Gastrocnemius medialis (tissue), 4 donors: ENCODE measurements around the gene IWS1. TPM values are rescaled to one million over a fixed set of nuclear protein-coding genes. Genes with fewer than 3 reads are reported as not detected.
A peak's percentile ranks its signal among the peaks of the same experiment; 100 is the strongest.
"Not testable (repeated sequence)": the region's sequence is repeated elsewhere in the genome, so short reads cannot be mapped to it uniquely, and the experiment has no call there.

Experiments used
- ATAC-seq, 2 donors: fragments of 150-250 bp; one replicate each; pipeline ENCODE4 v1.9.1; 2016
- DNase-seq, 2 donors: peaks; one replicate each; pipeline ENCODE4 v3.0.0-alpha.2; 2019
- H3K27ac ChIP-seq, 4 donors: fragments of 200-600 bp; sonication (generic); 1 replicate in 1 of 4; 2 replicates in 3 of 4; pipeline ENCODE4 v1.5.1; 2016 to 2018; ENCODE audit warnings: mild to moderate bottlenecking in 2 of 4, moderate library complexity in 1 of 4
- H3K27me3 ChIP-seq, 3 donors: fragments of 200-600 bp; sonication (generic) in 2 of 3; 1 replicate in 1 of 3; 2 replicates in 2 of 3; pipeline versions ENCODE4 v1.5.1 to v1.6.0; 2016 to 2019; ENCODE audit warnings: mild to moderate bottlenecking in 1 of 3, moderate library complexity in 1 of 3
- H3K36me3 ChIP-seq, 2 donors: fragments of 200-600 bp; sonication (generic) in 1 of 2; one replicate each; pipeline ENCODE4 v1.5.1; 2017 to 2018
- H3K4me1 ChIP-seq, 2 donors: fragments of 200-600 bp; sonication (generic) in 1 of 2; one replicate each; pipeline ENCODE4 v1.5.1; 2016 to 2017; ENCODE audit warnings: mild to moderate bottlenecking in 2 of 2
- H3K4me3 ChIP-seq, 4 donors: fragments of 200-600 bp; sonication (generic) in 3 of 4; 1 replicate in 1 of 4; 2 replicates in 3 of 4; pipeline ENCODE4 v1.5.1; 2016 to 2019; ENCODE audit warnings: mild to moderate bottlenecking in 2 of 4
- H3K9me3 ChIP-seq, 3 donors: fragments of 200-600 bp; sonication (generic) in 2 of 3; 1 replicate in 1 of 3; 2 replicates in 2 of 3; pipeline ENCODE4 v1.5.1; 2016 to 2019
- CTCF ChIP-seq, 5 experiments: fragments of 450-650 bp in 3 of 5; fragments of 200-600 bp in 2 of 5; sonication (generic) in 2 of 5; IDR thresholded peaks in 4 of 5; conservative IDR thresholded peaks in 1 of 5; 1 replicate in 4 of 5; 2 replicates in 1 of 5; pipeline ENCODE4 v1.5.1; 2016 to 2019; ENCODE audit warnings: antibody characterized with exemption in 5 of 5, mild to moderate bottlenecking in 3 of 5, moderate library complexity in 3 of 5
- POLR2A ChIP-seq, 2 donors: fragments of 450-650 bp; IDR thresholded peaks; one replicate each; pipeline ENCODE4 v1.6.1; 2017; ENCODE audit warnings: antibody characterized with exemption in 2 of 2, mild to moderate bottlenecking in 2 of 2, moderate library complexity in 2 of 2
- in situ Hi-C, 4 donors: fragments of 200-750 bp; cut with MboI; loops; one replicate each; pipeline versions ENCODE4 v1.15.0 to v1.8.0; 2017; ENCODE audit warnings: low sequenced_read_pairs in 4 of 4
- intact Hi-C: fragments of 100-400 bp; cut with DNase I; formaldehyde crosslinking; loops from one replicate; pipeline ENCODE4 v1.15.1; 2023; ENCODE audit warnings: low total_unique reads
- total RNA-seq, 4 donors: library from RNA; depleted of rRNA; stranded (reverse); fragments of >200 nt; gene quantifications; one replicate each; pipeline versions ENCODE4 v1.1.0 to v1.2.3, GENCODE V29; 2016

Gene IWS1
- total RNA-seq, 4 donors from 2014 or later: 50.5 to 77.0 (median 65.3) TPM

GRCh38 chr2:127573771-127574170 is 47.5 kb upstream of the IWS1 start:
- no peaks in the 10 kb centered on the region for H3K9me3 ChIP-seq
- H3K27me3 ChIP-seq: no peaks in the 10 kb centered on the region
- TF ChIP-seq CTCF (IDR thresholded peaks at IDR 0.05 in 4 of 5, conservative IDR thresholded peaks at IDR 0.05 in 1 of 5) (no peak), POLR2A (IDR thresholded peaks at IDR 0.05) (no peak)
- no peak overlapping the region for H3K4me3 ChIP-seq
- H3K36me3 ChIP-seq: no peaks in the 10 kb centered on the region
- H3K27ac ChIP-seq: no peak overlapping the region
- H3K4me1 ChIP-seq: peaks cover 44 to 49% of the 10 kb centered on the region in 2 donors
- intact Hi-C loops: loop anchor here (5.0 to 10.0 kb wide), 2 partner anchors 46 to 281 kb away; partner anchors contain the start of genes IWS1 and POLR2D
- in situ Hi-C loops: no loop called here
- DNase-seq (no peak), ATAC-seq (no peak)

GRCh38 chr2:127573298-127573697 is 47.0 kb upstream of the IWS1 start:
- TF ChIP-seq CTCF (IDR thresholded peaks at IDR 0.05 in 4 of 5, conservative IDR thresholded peaks at IDR 0.05 in 1 of 5): no peak
- TF ChIP-seq POLR2A (IDR thresholded peaks at IDR 0.05): no peak
- Histone ChIP-seq H3K4me3 (no peak overlapping the region), H3K4me1 (peaks cover 48 to 54% of the 10 kb centered on the region in 2 donors), H3K36me3 (no peaks in the 10 kb centered on the region), H3K27ac (no peak overlapping the region), H3K27me3 (no peaks in the 10 kb centered on the region), H3K9me3 (no peaks in the 10 kb centered on the region)
- ATAC-seq (peak; percentile 82 to 83), DNase-seq (peak; percentile 64 to 77)
- intact Hi-C loops: loop anchor here (5.0 to 10.0 kb wide), 2 partner anchors 46 to 282 kb away; partner anchors contain the start of genes IWS1 and POLR2D
- in situ Hi-C loops: no loop called here

- Histone ChIP-seq H3K4me1 (peaks cover 53 to 59% of the 10 kb centered on the region in 2 donors), H3K27ac (no peak overlapping the region), H3K9me3 (no peaks in the 10 kb centered on the region), H3K27me3 (no peaks in the 10 kb centered on the region), H3K36me3 (no peaks in the 10 kb centered on the region), H3K4me3 (no peak overlapping the region)
- ATAC-seq (no peak), DNase-seq (no peak)
- TF ChIP-seq POLR2A (IDR thresholded peaks at IDR 0.05): no peak
- TF ChIP-seq CTCF (IDR thresholded peaks at IDR 0.05 in 4 of 5, conservative IDR thresholded peaks at IDR 0.05 in 1 of 5): no peak
- in situ Hi-C loops: no loop called here
- intact Hi-C loops: loop anchor here (5.0 to 10.0 kb wide), 2 partner anchors 46 to 282 kb away; partner anchors contain the start of genes IWS1 and POLR2D
Measured at GRCh38 chr2:127572841-127573240, 46.6 kb upstream of the IWS1 start.

GRCh38 chr2:127572352-127572751 is 46.1 kb upstream of the IWS1 start:
- in situ Hi-C loops, H3K4me3 ChIP-seq, H3K9me3 ChIP-seq, H3K27me3 ChIP-seq, DNase-seq, H3K27ac ChIP-seq, H3K36me3 ChIP-seq, ATAC-seq: not testable (repeated sequence)
- intact Hi-C loops: loop anchor here (5.0 to 10.0 kb wide), 2 partner anchors 45 to 282 kb away; partner anchors contain the start of genes IWS1 and POLR2D
- H3K4me1 ChIP-seq: peaks cover 55 to 59% of the 10 kb centered on the region in 2 donors

- no peak for ATAC-seq
- intact Hi-C loops: loop anchor here (5.0 to 10.0 kb wide), 2 partner anchors 43 to 284 kb away; partner anchors contain the start of genes IWS1 and POLR2D
- in situ Hi-C loops: no loop called here
- TF ChIP-seq POLR2A (IDR thresholded peaks at IDR 0.05) (no peak), CTCF (IDR thresholded peaks at IDR 0.05 in 4 of 5, conservative IDR thresholded peaks at IDR 0.05 in 1 of 5) (no peak)
- no peak overlapping the region for H3K4me3 ChIP-seq
- H3K27me3 ChIP-seq: no peaks in the 10 kb centered on the region
- H3K9me3 ChIP-seq: no peaks in the 10 kb centered on the region
- no peak overlapping the region for H3K27ac ChIP-seq
- no peak for DNase-seq
- no peaks in the 10 kb centered on the region for H3K36me3 ChIP-seq
- peaks cover 41 to 49% of the 10 kb centered on the region in 2 donors for H3K4me1 ChIP-seq
Measured at GRCh38 chr2:127570282-127571250, 44.3 kb upstream of the IWS1 start.
